Measurements from ENCODE around the gene SRGAP2B. TPM values are rescaled to one million over a fixed set of nuclear protein-coding genes. Genes with fewer than 3 reads are reported as not detected.
"Not testable (repeated sequence)": the region's sequence is repeated elsewhere in the genome, so short reads cannot be mapped to it uniquely, and the experiment has no call there.

The SRGAP2B gene
- polyA plus RNA-seq, 3 donors = 26.3 to 42.6 (median 31.5) TPM

GRCh38 chr1:144900841-144901240 lies 194.3 kb downstream of the SRGAP2B start:
- DNase-seq = not testable (repeated sequence)

- DNase-seq = not testable (repeated sequence)
These were observed 200.5 kb downstream of the SRGAP2B start for GRCh38 chr1:144894454-144895201.

DNA sequence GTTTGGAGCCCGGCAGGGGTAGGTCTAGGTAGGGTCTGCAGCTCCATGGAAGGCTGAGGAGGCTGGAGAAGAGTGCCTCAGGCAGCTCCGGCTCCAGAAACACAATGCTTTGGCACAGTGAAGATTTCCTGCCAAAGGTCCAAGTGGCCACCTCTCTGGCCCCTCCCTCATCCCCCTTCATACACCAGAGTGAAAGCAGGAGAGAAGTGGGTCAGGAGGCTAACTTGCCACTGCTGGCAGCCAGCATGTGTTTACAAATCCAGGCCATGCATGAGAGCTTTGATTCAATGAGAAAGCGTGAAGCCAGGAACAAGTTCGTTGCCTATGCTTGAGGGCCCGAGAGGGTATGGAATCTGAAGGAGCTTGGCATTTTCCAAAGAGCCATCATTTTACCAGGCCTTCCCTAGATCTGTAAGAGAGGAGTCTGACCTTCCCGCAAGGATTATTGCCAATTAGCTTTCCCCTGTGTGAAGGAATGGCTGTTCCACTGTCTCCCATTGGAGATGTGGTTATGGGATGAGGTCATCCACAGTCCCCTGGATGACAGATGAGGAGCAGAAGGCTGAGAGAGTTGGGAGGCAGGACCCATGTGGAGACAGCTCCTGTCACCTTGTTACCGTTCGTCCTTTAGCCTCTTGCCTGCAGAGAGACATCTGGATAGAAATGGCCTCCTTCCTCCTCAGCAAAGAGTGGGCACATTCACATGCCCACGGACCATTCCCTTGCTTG lies 201.3 kb downstream of the SRGAP2B start:
- not testable (repeated sequence) for DNase-seq

GRCh38 chr1:144893062-144893461 lies 202.1 kb downstream of the SRGAP2B start:
- not testable (repeated sequence) for DNase-seq

DNA sequence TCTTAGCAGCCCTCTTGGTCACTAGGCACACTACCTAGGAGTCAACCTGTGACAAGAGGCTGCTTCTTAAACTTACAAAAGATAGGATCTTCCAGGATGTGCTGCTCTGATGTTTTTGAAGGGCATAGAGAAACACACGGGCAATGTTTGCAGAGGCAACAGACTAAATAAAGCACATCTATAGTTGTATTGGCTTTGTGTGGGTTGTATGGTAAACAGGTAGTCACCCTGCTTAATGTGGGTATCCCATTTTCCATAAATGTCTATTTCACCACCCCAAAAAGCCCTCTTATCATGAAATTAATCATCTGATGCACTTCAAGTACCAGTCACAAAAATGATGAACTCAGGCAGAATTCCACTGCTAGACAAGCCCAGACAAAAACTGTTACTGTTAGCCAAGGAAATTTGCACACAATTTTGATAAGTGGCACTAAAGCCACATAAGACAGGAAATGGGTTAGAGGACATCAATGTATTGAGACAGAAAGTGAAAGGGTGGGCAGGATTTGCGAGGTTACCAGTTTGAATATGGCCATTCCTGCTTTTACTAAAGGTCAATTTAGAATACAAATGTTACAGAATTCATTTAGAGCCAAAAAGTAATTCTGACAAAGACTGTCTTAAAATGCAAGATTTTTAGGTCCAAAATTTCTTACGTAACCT lies 205.5 kb downstream of the SRGAP2B start:
- DNase-seq = not testable (repeated sequence)

- not testable (repeated sequence) for DNase-seq
These were observed 212.1 kb downstream of the SRGAP2B start for GRCh38 chr1:144883022-144883421.

GRCh38 chr1:144882343-144882742 lies 212.8 kb downstream of the SRGAP2B start:
- not testable (repeated sequence) for DNase-seq

GRCh38 chr1:144858607-144859006 lies 236.5 kb downstream of the SRGAP2B start:
- DNase-seq = not testable (repeated sequence)

Other genes with a start within 250 kb of the SRGAP2B start
- 1 to 10 TPM; 1.4 to 4.1 (median 2.2) TPM for gene FAM72D, start 646 bp upstream of the SRGAP2B start, polyA plus RNA-seq (ENCODE audit: insufficient read length in 3 of 3)
- gene PPIAL4D, start 146.8 kb upstream of the SRGAP2B start, polyA plus RNA-seq (ENCODE audit: insufficient read length in 3 of 3) = not detected

Data from renal pelvis (tissue), 4 donors.